GM12878 (cell line): ENCODE data around the gene CDKN3.
"Not testable (repeated sequence)": the region's sequence is repeated elsewhere in the genome, so short reads cannot be mapped to it uniquely, and the experiment has no call there.

Source experiments
- EP300 ChIP-seq, 2 experiments: fragments of 150-350 bp in 1 of 2; IDR thresholded peaks; 2 replicates each; pipeline ENCODE4 v1.6.1; 2011 to 2012; ENCODE audit warnings: low read depth in 2 of 2, low read length in 2 of 2, borderline replicate concordance in 1 of 2, improper control_type of control experiment in 1 of 2, inconsistent platforms in 1 of 2; ENCODE audit not compliant: control insufficient read depth in 1 of 2
- EZH2 ChIP-seq: IDR thresholded peaks from 2 replicates; pipeline ENCODE4 v1.6.1; 2012; ENCODE audit warnings: low read depth, mild to moderate bottlenecking, control low read depth, inconsistent platforms, low read length, borderline replicate concordance; ENCODE audit not compliant: control insufficient read depth
- HCFC1 ChIP-seq: fragments of 150-350 bp; IDR thresholded peaks from 2 replicates; pipeline ENCODE4 v1.6.1; 2014; ENCODE audit warnings: low read length
- MXI1 ChIP-seq: fragments of 150-350 bp; IDR thresholded peaks from 2 replicates; pipeline ENCODE4 v1.6.1; 2011; ENCODE audit warnings: low read depth, mild to moderate bottlenecking, inconsistent platforms, low read length, improper control_type of control experiment
- MYC ChIP-seq: IDR thresholded peaks from 2 replicates; pipeline ENCODE4 v1.6.1; 2011; ENCODE audit warnings: mild to moderate bottlenecking, low read length, moderate library complexity, inconsistent platforms; ENCODE audit not compliant: insufficient read depth, insufficient replicate concordance, insufficient read length, severe bottlenecking
- NR2C2 ChIP-seq: IDR thresholded peaks from 2 replicates; pipeline ENCODE4 v1.6.1; 2011; ENCODE audit warnings: borderline replicate concordance, low read depth; ENCODE audit not compliant: control insufficient read depth, insufficient read length
- POLR2A ChIP-seq: IDR thresholded peaks from 2 replicates; pipeline ENCODE4 v1.6.1; 2011; ENCODE audit warnings: low read depth, mild to moderate bottlenecking, low read length
- SIN3A ChIP-seq: IDR thresholded peaks from 2 replicates; pipeline ENCODE4 v1.6.1; 2012; ENCODE audit warnings: low read depth, low read length, improper control_type of control experiment
- SP1 ChIP-seq: IDR thresholded peaks from one replicate; pipeline ENCODE4 v1.6.1; 2011; ENCODE audit warnings: low read depth, low read length
- TF ChIP-seq, protein P1 (sequence below), 3 experiments: IDR thresholded peaks in 2 of 3; conservative IDR thresholded peaks in 1 of 3; 2 replicates each; pipeline ENCODE4 v1.5.1; 2011; ENCODE audit warnings: low read depth in 3 of 3, low read length in 3 of 3, mild to moderate bottlenecking in 3 of 3, control low read depth in 2 of 3, moderate library complexity in 2 of 3, inconsistent platforms in 1 of 3, mixed read lengths in 1 of 3; ENCODE audit not compliant: control insufficient read depth in 2 of 3, insufficient read depth in 1 of 3; ENCODE audit errors: extremely low read depth in 1 of 3
- TF ChIP-seq, protein P2 (sequence below): IDR thresholded peaks from 2 replicates; pipeline ENCODE4 v1.6.1; 2011; ENCODE audit warnings: low read depth, mild to moderate bottlenecking, low read length, moderate library complexity, borderline replicate concordance; ENCODE audit errors: extremely low read depth

DNA sequence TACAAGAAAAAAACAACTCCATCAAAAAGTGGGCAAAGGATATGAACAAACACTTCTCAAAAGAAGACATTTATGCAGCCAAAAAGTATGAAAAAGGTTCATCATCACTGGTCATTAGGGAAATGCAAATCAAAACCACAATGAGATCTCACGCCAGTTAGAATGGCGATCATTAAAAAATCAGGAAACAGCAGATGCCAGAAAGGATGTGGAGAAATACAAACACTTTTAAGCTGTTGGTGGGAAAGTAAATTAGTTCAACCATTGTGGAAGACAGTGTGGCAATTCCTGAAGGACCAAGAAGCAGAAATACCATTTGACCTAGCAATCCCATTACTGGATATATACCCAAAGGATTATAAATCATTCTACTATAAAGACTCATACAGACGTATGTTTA, 16.2 kb upstream of the CDKN3 start:
- TF ChIP-seq HCFC1; SP1; EP300 (IDR thresholded peaks at IDR 0.05; ENCODE audit: borderline replicate concordance in 1 of 2, control insufficient read depth in 1 of 2, low read depth in 2 of 2, low read length in 2 of 2); POLR2A; MYC; EZH2; SIN3A; NR2C2; MXI1: not testable (repeated sequence)
- TF ChIP-seq, protein P1, sequence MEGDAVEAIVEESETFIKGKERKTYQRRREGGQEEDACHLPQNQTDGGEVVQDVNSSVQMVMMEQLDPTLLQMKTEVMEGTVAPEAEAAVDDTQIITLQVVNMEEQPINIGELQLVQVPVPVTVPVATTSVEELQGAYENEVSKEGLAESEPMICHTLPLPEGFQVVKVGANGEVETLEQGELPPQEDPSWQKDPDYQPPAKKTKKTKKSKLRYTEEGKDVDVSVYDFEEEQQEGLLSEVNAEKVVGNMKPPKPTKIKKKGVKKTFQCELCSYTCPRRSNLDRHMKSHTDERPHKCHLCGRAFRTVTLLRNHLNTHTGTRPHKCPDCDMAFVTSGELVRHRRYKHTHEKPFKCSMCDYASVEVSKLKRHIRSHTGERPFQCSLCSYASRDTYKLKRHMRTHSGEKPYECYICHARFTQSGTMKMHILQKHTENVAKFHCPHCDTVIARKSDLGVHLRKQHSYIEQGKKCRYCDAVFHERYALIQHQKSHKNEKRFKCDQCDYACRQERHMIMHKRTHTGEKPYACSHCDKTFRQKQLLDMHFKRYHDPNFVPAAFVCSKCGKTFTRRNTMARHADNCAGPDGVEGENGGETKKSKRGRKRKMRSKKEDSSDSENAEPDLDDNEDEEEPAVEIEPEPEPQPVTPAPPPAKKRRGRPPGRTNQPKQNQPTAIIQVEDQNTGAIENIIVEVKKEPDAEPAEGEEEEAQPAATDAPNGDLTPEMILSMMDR (IDR thresholded peaks at IDR 0.05 in 2 of 3, conservative IDR thresholded peaks at IDR 0.05 in 1 of 3; ENCODE audit: control insufficient read depth in 2 of 3, extremely low read depth in 1 of 3, insufficient read depth in 1 of 3, low read depth in 3 of 3, low read length in 3 of 3) = not testable (repeated sequence)
- TF ChIP-seq, protein P2, sequence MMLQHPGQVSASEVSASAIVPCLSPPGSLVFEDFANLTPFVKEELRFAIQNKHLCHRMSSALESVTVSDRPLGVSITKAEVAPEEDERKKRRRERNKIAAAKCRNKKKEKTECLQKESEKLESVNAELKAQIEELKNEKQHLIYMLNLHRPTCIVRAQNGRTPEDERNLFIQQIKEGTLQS = not testable (repeated sequence)
